ENCODE measurements around the gene CNTRL.

Gene CNTRL

GRCh38 chr9:121222524-121223171, 147.9 kb downstream of the CNTRL start:
- Histone ChIP-seq H3K27me3 (replicated peaks; ENCODE audit: control insufficient read depth, insufficient read depth, low read length) (no peaks in the 10 kb centered on the region), H3K4me1 (ENCODE audit: control insufficient read depth, insufficient read depth, low read length) (peaks cover 6% of the 10 kb centered on the region), H3K4me3 (ENCODE audit: low read length) (no peak overlapping the region), H3K9me3 (ENCODE audit: control insufficient read depth, low read length) (no peaks in the 10 kb centered on the region), H3K9ac (ENCODE audit: low read length) (no peak overlapping the region), H3K36me3 (ENCODE audit: control insufficient read depth, insufficient read depth, low read length, severe bottlenecking) (no peaks in the 10 kb centered on the region)
- DNase-seq (ENCODE audit: low read depth), result peak; percentile 89

GRCh38 chr9:121225240-121225639, 150.5 kb downstream of the CNTRL start:
- peaks cover 6% of the 10 kb centered on the region for H3K4me1 ChIP-seq (ENCODE audit: control insufficient read depth, insufficient read depth, low read length)
- DNase-seq (ENCODE audit: low read depth), result no peak
- no peaks in the 10 kb centered on the region for H3K9me3 ChIP-seq (ENCODE audit: control insufficient read depth, low read length)
- H3K9ac ChIP-seq (ENCODE audit: low read length), result no peak overlapping the region
- H3K36me3 ChIP-seq (ENCODE audit: control insufficient read depth, insufficient read depth, low read length, severe bottlenecking), result no peaks in the 10 kb centered on the region
- no peak overlapping the region for H3K4me3 ChIP-seq (ENCODE audit: low read length)
- H3K27me3 ChIP-seq (replicated peaks; ENCODE audit: control insufficient read depth, insufficient read depth, low read length), result no peaks in the 10 kb centered on the region

GRCh38 chr9:121226175-121226574, 151.4 kb downstream of the CNTRL start:
- H3K27me3 ChIP-seq (replicated peaks; ENCODE audit: control insufficient read depth, insufficient read depth, low read length), result no peaks in the 10 kb centered on the region
- no peaks in the 10 kb centered on the region for H3K9me3 ChIP-seq (ENCODE audit: control insufficient read depth, low read length)
- peak; percentile 33 for DNase-seq (ENCODE audit: low read depth)
- peaks cover 6% of the 10 kb centered on the region for H3K4me1 ChIP-seq (ENCODE audit: control insufficient read depth, insufficient read depth, low read length)
- H3K9ac ChIP-seq (ENCODE audit: low read length), result no peak overlapping the region
- H3K4me3 ChIP-seq (ENCODE audit: low read length), result no peak overlapping the region
- H3K36me3 ChIP-seq (ENCODE audit: control insufficient read depth, insufficient read depth, low read length, severe bottlenecking), result no peaks in the 10 kb centered on the region

Data from adipocyte (in vitro differentiated cells).